Inflammatory macrophage (primary cell): ENCODE results near the gene TEC.
"Not testable (repeated sequence)": the region's sequence is repeated elsewhere in the genome, so short reads cannot be mapped to it uniquely, and the experiment has no call there.

ENCODE experiments used
- DNase-seq, 2 donors: peaks; one replicate each; pipeline ENCODE4 v3.0.0-alpha.2; 2020 to 2022

Gene TEC

GRCh38 chr4:48195853-48196252 is 73.8 kb downstream of the TEC start:
- DNase-seq: no peak

- DNase-seq: peak; percentile 33 to 40
Measured at GRCh38 chr4:48195374-48195773, 74.3 kb downstream of the TEC start.

GRCh38 chr4:48194971-48195370 is 74.7 kb downstream of the TEC start:
- no peak for DNase-seq

GRCh38 chr4:48193921-48194468 is 75.6 kb downstream of the TEC start:
- DNase-seq: no peak

GRCh38 chr4:48193096-48193836 is 76.4 kb downstream of the TEC start:
- DNase-seq: no peak

GRCh38 chr4:48191758-48192157 is 77.9 kb downstream of the TEC start:
- DNase-seq: no peak

DNA sequence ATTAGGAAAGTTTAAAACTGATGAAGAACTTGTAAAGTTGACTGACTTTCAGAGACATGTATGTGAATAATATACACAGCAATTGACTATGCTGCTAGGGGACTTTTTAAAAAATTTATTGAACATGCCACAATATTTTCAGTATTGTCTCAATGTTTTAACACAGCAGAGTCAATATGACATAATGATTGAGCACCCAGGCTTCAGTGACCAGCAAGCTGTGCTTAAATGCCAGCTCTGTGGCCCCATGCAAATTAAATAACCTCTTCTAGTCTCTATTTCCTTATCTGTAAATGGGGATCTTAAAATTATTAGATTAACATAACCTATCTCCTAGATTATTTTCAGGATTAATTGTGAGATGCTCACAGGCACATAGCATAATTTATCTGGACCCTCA is 78.8 kb downstream of the TEC start:
- no peak for DNase-seq

- DNase-seq: no peak
Measured at GRCh38 chr4:48189731-48190130, 79.9 kb downstream of the TEC start.

DNA sequence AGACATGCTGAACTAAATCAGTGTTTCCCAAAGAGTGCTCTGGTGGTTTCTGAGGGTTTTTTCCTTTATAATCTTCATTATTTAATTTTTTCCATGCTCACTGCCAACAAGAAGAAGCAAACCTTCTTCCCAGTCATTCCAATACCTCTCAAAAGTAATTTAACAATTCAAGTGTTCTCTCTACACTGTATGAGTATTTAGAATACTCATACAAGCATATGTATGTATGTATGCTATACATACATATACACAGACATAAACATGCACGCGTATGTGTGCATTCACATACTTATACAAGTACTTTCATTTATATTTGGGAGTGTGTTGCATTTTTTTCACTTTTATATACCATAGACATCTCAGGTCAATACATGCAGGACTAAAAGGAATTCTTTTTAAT is 81.2 kb downstream of the TEC start:
- no peak for DNase-seq

- peak; percentile 38 to 47 for DNase-seq
Measured at GRCh38 chr4:48187813-48188212, 81.8 kb downstream of the TEC start.

DNA sequence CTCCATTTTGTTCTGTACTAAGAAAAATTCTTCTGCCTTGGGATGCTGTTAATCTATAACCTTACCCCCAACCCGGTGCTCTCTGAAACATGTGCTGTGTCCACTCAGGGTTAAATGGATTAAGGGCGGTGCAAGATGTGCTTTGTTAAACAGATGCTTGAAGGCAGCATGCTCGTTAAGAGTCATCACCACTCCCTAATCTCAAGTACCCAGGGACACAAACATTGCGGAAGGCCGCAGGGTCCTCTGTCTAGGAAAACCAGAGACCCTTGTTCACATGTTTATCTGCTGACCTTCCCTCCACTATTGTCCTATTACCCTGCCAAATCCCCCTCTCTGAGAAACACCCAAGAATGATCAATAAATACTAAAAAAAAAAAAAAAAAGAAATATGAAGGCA is 82.6 kb downstream of the TEC start:
- DNase-seq: not testable (repeated sequence)

GRCh38 chr4:48186394-48186793 is 83.2 kb downstream of the TEC start:
- DNase-seq: not testable (repeated sequence)

DNA sequence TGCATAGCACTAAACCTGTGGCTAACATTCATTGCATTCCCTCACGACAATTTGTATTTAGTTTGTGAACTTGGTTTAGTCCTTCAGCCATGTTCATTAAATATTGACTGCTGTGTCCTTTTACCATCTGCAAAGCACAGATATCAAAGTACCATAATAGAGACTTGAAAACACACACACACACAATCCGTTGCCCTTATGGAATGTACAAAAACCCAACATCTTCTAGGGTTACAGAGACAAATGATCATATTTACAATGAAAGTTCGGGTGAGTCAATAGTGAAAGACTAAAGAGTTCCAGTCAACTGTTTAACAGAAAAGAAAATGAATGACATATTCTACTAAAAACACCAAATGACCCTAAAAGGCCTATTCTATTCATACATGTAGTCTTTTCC is 84.8 kb downstream of the TEC start:
- DNase-seq: no peak

DNA sequence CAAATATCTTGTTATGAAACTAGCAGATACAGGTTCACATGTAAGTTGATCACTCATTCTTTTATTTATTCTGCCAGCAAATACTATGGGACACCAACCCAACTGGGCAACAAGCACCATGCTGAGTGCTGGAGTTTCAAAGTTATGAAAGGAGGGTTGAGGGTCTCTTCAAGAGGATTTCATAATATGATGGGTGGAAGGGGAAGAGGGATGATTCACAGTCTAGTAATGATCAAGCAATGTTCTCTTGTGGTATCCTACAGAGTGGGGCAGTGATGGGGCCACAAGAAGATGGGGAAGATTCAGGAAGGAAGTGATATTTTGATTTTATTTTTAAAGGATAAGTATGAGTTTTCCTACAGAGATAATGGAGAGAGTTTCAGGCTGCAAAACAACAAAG is 89.4 kb downstream of the TEC start:
- DNase-seq: no peak

DNA sequence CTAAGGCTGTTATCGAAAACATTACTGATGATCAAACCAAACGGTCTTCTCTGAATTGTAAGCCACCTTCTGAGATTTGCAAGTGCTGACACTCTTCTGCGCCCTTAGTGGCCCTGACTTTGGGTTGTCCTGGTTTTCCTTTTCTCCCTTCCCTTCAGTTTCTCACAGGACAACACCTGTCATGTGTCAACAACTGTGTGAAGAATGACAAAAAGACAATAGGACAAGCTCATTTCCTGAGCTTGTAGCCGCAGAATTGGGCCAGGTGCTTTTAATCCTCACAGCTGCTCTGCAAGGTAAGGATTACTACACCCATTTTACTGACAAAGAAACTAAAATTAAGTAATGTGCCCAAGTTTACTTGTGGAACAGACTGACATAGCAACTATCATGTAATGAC is 90.7 kb downstream of the TEC start:
- no peak for DNase-seq

GRCh38 chr4:48175806-48176205 is 93.8 kb downstream of the TEC start:
- no peak for DNase-seq

DNA sequence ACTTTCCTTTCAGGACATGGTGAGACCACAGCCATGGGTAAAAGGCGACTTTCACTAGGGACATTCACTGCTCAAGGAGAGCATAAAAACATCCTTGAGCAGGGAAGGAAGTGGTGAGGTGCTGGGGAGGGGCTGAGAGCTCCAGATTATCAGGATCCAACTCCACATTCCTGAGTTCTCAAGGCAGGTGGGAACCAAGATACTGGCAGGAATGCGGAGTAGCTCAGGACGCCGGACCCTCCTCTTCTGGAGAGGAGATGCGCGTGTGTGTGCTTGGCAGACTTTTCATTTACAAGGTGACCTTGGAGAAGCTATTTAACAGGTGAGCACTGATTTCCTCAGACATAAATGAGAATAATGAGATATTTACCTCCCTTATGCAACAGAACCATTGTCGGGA is 94.3 kb downstream of the TEC start:
- no peak for DNase-seq

DNA sequence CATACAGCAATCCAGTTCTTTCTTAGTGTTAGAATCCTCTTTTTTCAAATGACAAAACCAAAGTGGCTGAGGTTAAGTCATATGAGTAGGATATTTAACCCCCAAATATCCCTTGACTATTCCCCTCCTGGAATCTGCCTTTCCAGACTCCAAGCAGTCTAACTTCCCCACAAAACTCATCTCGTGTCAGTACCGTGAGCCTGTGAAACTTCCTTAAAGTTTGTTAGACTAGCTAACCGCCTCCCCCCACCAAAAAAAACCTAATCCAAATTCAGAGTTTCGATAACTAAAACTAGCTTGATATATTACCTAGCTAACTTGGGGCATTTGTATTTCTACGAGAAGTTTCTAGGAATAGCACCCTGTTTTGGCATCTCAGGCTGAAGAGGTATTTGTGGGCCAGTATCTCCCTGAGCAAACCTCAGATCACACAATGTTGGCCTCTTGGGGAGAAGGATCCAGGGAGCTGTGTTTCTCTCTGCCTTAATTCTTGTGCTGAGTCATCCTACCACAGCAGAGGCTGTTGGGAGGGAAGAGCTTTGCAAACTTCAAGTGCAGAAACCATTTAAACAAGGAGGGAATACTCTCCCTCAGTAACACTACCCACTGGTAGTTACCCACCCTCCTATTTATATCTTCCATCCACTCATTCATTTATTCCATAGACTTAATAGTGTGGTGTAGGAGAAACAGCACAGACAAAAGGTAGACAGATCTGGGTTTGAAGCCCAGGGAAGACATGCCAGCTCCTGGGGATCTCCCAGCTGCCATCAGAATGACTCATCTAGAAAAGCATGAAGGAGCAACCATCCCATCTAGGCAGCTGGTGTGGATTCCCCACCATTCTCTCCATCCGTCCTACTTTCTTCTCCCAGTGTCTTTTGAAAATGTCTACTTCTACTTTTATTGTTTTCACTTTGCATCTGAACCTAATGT is 96.3 kb downstream of the TEC start:
- peak; percentile 25 to 73 for DNase-seq

DNA sequence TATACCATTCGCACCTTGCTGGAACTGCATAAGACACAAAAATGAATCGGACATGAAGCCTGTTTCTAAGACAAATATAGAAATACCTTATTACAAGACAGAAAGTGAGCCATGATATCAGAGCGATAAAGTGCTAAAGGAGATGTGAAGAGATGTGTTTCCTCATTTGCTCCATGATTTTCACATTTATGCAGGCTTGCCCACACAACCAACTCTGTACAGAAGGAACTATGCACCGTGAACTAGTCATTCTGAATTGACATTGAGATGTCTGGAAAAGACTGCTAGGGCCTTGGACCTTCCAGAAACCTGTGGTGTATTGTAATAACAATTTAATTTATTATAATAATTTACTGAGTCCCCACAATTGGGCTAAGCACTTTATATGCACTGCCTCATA is 97.0 kb downstream of the TEC start:
- DNase-seq: peak in 1 of 2 donors; percentile 54

DNA sequence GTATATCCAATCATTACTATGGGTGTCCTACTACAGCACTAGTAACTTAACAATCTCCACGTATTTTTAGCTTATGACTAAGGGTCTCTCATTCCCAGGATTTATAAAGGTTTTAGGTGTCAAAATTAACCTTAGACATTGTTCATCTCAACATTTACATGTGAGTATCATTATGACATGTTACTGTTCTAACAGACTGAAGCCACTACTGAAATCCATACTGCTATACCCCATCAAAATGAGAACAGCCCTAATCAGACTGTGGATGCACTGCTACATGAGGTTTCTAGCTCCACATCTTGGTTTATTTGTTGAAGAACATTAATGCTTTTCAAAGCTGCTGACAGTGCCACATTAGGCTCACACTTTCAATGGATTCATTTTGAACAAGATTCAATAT is 100.0 kb downstream of the TEC start:
- no peak for DNase-seq

DNA sequence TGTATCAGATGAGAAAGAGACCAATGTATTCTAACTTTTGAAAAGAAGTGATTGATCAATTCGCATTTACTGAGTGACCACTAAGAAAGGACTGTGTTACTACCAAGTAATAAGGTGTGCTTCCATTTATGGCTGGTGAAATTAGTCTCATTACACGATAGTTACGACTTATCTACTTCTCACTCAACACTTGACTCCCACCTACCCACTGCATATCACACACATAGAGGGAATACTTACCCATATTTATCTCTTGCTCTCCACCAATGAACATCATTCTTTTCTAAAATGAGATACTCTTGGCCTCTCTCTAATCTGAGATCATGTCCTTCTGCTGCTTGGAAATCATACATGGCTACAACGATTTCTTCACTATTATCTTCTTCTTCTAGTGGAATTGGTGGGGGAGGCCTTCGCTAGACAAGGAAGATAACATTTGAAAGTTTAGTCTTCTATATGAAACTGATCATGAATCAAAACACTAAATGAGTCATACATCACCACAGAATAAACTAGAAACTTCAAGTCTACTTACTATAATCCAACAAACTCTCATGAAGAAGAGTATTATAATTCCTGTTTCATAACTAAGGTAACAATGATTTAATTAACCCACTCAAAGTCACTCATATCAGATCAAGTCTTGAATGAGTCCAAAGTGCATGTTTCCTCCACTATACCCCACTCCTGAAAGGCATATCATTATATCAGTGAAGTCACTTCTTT is 101.9 kb downstream of the TEC start:
- no peak for DNase-seq

- not testable (repeated sequence) for DNase-seq
Measured at GRCh38 chr4:48164561-48164960, 105.1 kb downstream of the TEC start.

- DNase-seq: no peak
Measured at GRCh38 chr4:48163746-48164145, 105.9 kb downstream of the TEC start.
